ENCODE results near the gene EPHA3.

EPHA3 gene

GRCh38 chr3:89268059-89268458 lies 160.6 kb downstream of the EPHA3 start:
- Histone ChIP-seq H3K4ac (ENCODE audit: low read length) (no peak overlapping the region), H3K79me1 (ENCODE audit: low read depth, low read length) (no peaks in the 10 kb centered on the region), H3K4me3 (ENCODE audit: low read length in 2 of 2) (no peak overlapping the region), H3K9ac (ENCODE audit: low read depth, low read length, poor library complexity) (no peak overlapping the region), H4K91ac (ENCODE audit: low read depth, low read length, poor library complexity) (no peak overlapping the region), H2AK5ac (ENCODE audit: low read depth, low read length) (no peak overlapping the region), H3K23ac (ENCODE audit: low read depth, low read length, poor library complexity) (no peak overlapping the region), H3K36me3 (replicated peaks in 1 of 2; ENCODE audit: control insufficient read depth in 2 of 2, insufficient read depth in 2 of 2, low read length in 2 of 2) (no peaks in the 10 kb centered on the region), H3K4me2 (ENCODE audit: insufficient read depth, low read length, poor library complexity, severe bottlenecking) (no peak overlapping the region), H3K27me3 (ENCODE audit: control insufficient read depth in 3 of 3, insufficient read depth in 3 of 3, low read depth in 1 of 3, low read length in 3 of 3) (no peaks in the 10 kb centered on the region), H2AFZ (ENCODE audit: low read length) (peak overlapping the region; percentile 54), H2BK120ac (ENCODE audit: low read depth, low read length) (no peak overlapping the region), H2BK15ac (ENCODE audit: low read length) (no peak overlapping the region), H3K4me1 (ENCODE audit: control insufficient read depth in 2 of 2, insufficient read depth in 1 of 2, low read depth in 1 of 2, low read length in 2 of 2) (peaks cover 0 to 8% of the 10 kb centered on the region in 2 donors), H4K8ac (ENCODE audit: low read depth, low read length) (no peak overlapping the region), H3K27ac (replicated peaks; ENCODE audit: low read length) (no peak overlapping the region), H3K14ac (ENCODE audit: low read length) (no peak overlapping the region), H3K9me3 (replicated peaks in 1 of 2; ENCODE audit: control insufficient read depth in 2 of 2, insufficient read depth in 1 of 2, low read depth in 1 of 2, low read length in 2 of 2) (no peaks in the 10 kb centered on the region), H3K18ac (ENCODE audit: low read length) (no peak overlapping the region), H2BK12ac (ENCODE audit: low read length) (no peak overlapping the region), H2BK5ac (ENCODE audit: low read length) (no peak overlapping the region)
- DNase-seq (ENCODE audit: low spot score) = no peak
- no CpG with 5 or more reads among the region's 1 CpG for WGBS, 2 donors (ENCODE audit: extremely low coverage in 2 of 2, insufficient read length in 2 of 2, insufficient replicate concordance in 1 of 2)

- H3K9me3 ChIP-seq (replicated peaks in 1 of 2; ENCODE audit: control insufficient read depth in 2 of 2, insufficient read depth in 1 of 2, low read depth in 1 of 2, low read length in 2 of 2) = no peaks in the 10 kb centered on the region
- no peak overlapping the region for H3K18ac ChIP-seq (ENCODE audit: low read length)
- H4K8ac ChIP-seq (ENCODE audit: low read depth, low read length) = no peak overlapping the region
- no peak overlapping the region for H3K4me3 ChIP-seq (ENCODE audit: low read length in 2 of 2)
- H3K14ac ChIP-seq (ENCODE audit: low read length) = no peak overlapping the region
- no peak overlapping the region for H2AFZ ChIP-seq (ENCODE audit: low read length)
- H2BK5ac ChIP-seq (ENCODE audit: low read length) = no peak overlapping the region
- WGBS, 2 donors (ENCODE audit: extremely low coverage in 2 of 2, insufficient read length in 2 of 2, insufficient replicate concordance in 1 of 2) = no CpG with 5 or more reads among the region's 1 CpG
- H3K4me1 ChIP-seq (ENCODE audit: control insufficient read depth in 2 of 2, insufficient read depth in 1 of 2, low read depth in 1 of 2, low read length in 2 of 2) = peaks cover 0 to 8% of the 10 kb centered on the region in 2 donors
- H3K36me3 ChIP-seq (replicated peaks in 1 of 2; ENCODE audit: control insufficient read depth in 2 of 2, insufficient read depth in 2 of 2, low read length in 2 of 2) = no peaks in the 10 kb centered on the region
- no peaks in the 10 kb centered on the region for H3K79me1 ChIP-seq (ENCODE audit: low read depth, low read length)
- no peak overlapping the region for H2BK12ac ChIP-seq (ENCODE audit: low read length)
- no peak overlapping the region for H2BK15ac ChIP-seq (ENCODE audit: low read length)
- no peak overlapping the region for H3K27ac ChIP-seq (replicated peaks; ENCODE audit: low read length)
- no peak overlapping the region for H4K91ac ChIP-seq (ENCODE audit: low read depth, low read length, poor library complexity)
- H3K4ac ChIP-seq (ENCODE audit: low read length) = no peak overlapping the region
- DNase-seq (ENCODE audit: low spot score) = no peak
- H3K23ac ChIP-seq (ENCODE audit: low read depth, low read length, poor library complexity) = no peak overlapping the region
- no peaks in the 10 kb centered on the region for H3K27me3 ChIP-seq (ENCODE audit: control insufficient read depth in 3 of 3, insufficient read depth in 3 of 3, low read depth in 1 of 3, low read length in 3 of 3)
- H2BK120ac ChIP-seq (ENCODE audit: low read depth, low read length) = no peak overlapping the region
- no peak overlapping the region for H2AK5ac ChIP-seq (ENCODE audit: low read depth, low read length)
- H3K4me2 ChIP-seq (ENCODE audit: insufficient read depth, low read length, poor library complexity, severe bottlenecking) = no peak overlapping the region
- H3K9ac ChIP-seq (ENCODE audit: low read depth, low read length, poor library complexity) = no peak overlapping the region
Measured at GRCh38 chr3:89270201-89270600, 162.8 kb downstream of the EPHA3 start.

- no peak overlapping the region for H3K9ac ChIP-seq (ENCODE audit: low read depth, low read length, poor library complexity)
- H3K14ac ChIP-seq (ENCODE audit: low read length) = no peak overlapping the region
- H3K4me1 ChIP-seq (ENCODE audit: control insufficient read depth in 2 of 2, insufficient read depth in 1 of 2, low read depth in 1 of 2, low read length in 2 of 2) = peaks cover 3 to 11% of the 10 kb centered on the region in 2 donors
- H2AK5ac ChIP-seq (ENCODE audit: low read depth, low read length) = no peak overlapping the region
- no peak for DNase-seq (ENCODE audit: low spot score)
- no peak overlapping the region for H2BK12ac ChIP-seq (ENCODE audit: low read length)
- H3K23ac ChIP-seq (ENCODE audit: low read depth, low read length, poor library complexity) = no peak overlapping the region
- H3K27me3 ChIP-seq (ENCODE audit: control insufficient read depth in 3 of 3, insufficient read depth in 3 of 3, low read depth in 1 of 3, low read length in 3 of 3) = no peaks in the 10 kb centered on the region
- H2BK120ac ChIP-seq (ENCODE audit: low read depth, low read length) = no peak overlapping the region
- H2AFZ ChIP-seq (ENCODE audit: low read length) = no peak overlapping the region
- no peak overlapping the region for H2BK15ac ChIP-seq (ENCODE audit: low read length)
- no peak overlapping the region for H3K27ac ChIP-seq (replicated peaks; ENCODE audit: low read length)
- no peak overlapping the region for H3K4ac ChIP-seq (ENCODE audit: low read length)
- H4K91ac ChIP-seq (ENCODE audit: low read depth, low read length, poor library complexity) = no peak overlapping the region
- H3K4me2 ChIP-seq (ENCODE audit: insufficient read depth, low read length, poor library complexity, severe bottlenecking) = no peak overlapping the region
- no peak overlapping the region for H3K18ac ChIP-seq (ENCODE audit: low read length)
- H2BK5ac ChIP-seq (ENCODE audit: low read length) = no peak overlapping the region
- no peaks in the 10 kb centered on the region for H3K9me3 ChIP-seq (replicated peaks in 1 of 2; ENCODE audit: control insufficient read depth in 2 of 2, insufficient read depth in 1 of 2, low read depth in 1 of 2, low read length in 2 of 2)
- no CpG with 5 or more reads among the region's 5 CpGs for WGBS, 2 donors (ENCODE audit: extremely low coverage in 2 of 2, insufficient read length in 2 of 2, insufficient replicate concordance in 1 of 2)
- no peaks in the 10 kb centered on the region for H3K79me1 ChIP-seq (ENCODE audit: low read depth, low read length)
- no peaks in the 10 kb centered on the region for H3K36me3 ChIP-seq (replicated peaks in 1 of 2; ENCODE audit: control insufficient read depth in 2 of 2, insufficient read depth in 2 of 2, low read length in 2 of 2)
- no peak overlapping the region for H3K4me3 ChIP-seq (ENCODE audit: low read length in 2 of 2)
- H4K8ac ChIP-seq (ENCODE audit: low read depth, low read length) = no peak overlapping the region
Measured at GRCh38 chr3:89275001-89275400, 167.6 kb downstream of the EPHA3 start.

GRCh38 chr3:89276116-89276515 lies 168.7 kb downstream of the EPHA3 start:
- Histone ChIP-seq H4K91ac (ENCODE audit: low read depth, low read length, poor library complexity) (no peak overlapping the region), H3K14ac (ENCODE audit: low read length) (no peak overlapping the region), H3K23ac (ENCODE audit: low read depth, low read length, poor library complexity) (no peak overlapping the region), H3K9ac (ENCODE audit: low read depth, low read length, poor library complexity) (no peak overlapping the region), H3K9me3 (replicated peaks in 1 of 2; ENCODE audit: control insufficient read depth in 2 of 2, insufficient read depth in 1 of 2, low read depth in 1 of 2, low read length in 2 of 2) (no peaks in the 10 kb centered on the region), H2BK5ac (ENCODE audit: low read length) (no peak overlapping the region), H2BK120ac (ENCODE audit: low read depth, low read length) (no peak overlapping the region), H2BK15ac (ENCODE audit: low read length) (no peak overlapping the region), H3K4me3 (ENCODE audit: low read length in 2 of 2) (no peak overlapping the region), H2AFZ (ENCODE audit: low read length) (no peak overlapping the region), H3K18ac (ENCODE audit: low read length) (no peak overlapping the region), H3K27me3 (ENCODE audit: control insufficient read depth in 3 of 3, insufficient read depth in 3 of 3, low read depth in 1 of 3, low read length in 3 of 3) (no peaks in the 10 kb centered on the region), H3K27ac (replicated peaks; ENCODE audit: low read length) (no peak overlapping the region), H3K4me2 (ENCODE audit: insufficient read depth, low read length, poor library complexity, severe bottlenecking) (no peak overlapping the region), H3K4ac (ENCODE audit: low read length) (no peak overlapping the region), H2AK5ac (ENCODE audit: low read depth, low read length) (no peak overlapping the region), H3K36me3 (replicated peaks in 1 of 2; ENCODE audit: control insufficient read depth in 2 of 2, insufficient read depth in 2 of 2, low read length in 2 of 2) (no peaks in the 10 kb centered on the region), H4K8ac (ENCODE audit: low read depth, low read length) (no peak overlapping the region), H3K4me1 (ENCODE audit: control insufficient read depth in 2 of 2, insufficient read depth in 1 of 2, low read depth in 1 of 2, low read length in 2 of 2) (peaks cover 3 to 11% of the 10 kb centered on the region in 2 donors), H3K79me1 (ENCODE audit: low read depth, low read length) (no peaks in the 10 kb centered on the region), H2BK12ac (ENCODE audit: low read length) (no peak overlapping the region)
- DNase-seq (ENCODE audit: low spot score) = no peak

Measured in neuronal stem cell (in vitro differentiated cells).